ENCODE measurements around the gene CCDC184.

- TF ChIP-seq POLR2A (IDR thresholded peaks at IDR 0.05) (no peak), CTCF (IDR thresholded peaks at IDR 0.05) (no peak)
These were observed 25.5 kb upstream of the CCDC184 start for GRCh38 chr12:48157889-48158370.
